Keratinocyte (primary cell): Measurements from ENCODE around the gene TSC22D4.

Experiments
- EZH2 ChIP-seq: IDR thresholded peaks from one replicate; pipeline ENCODE4 v1.6.1; 2012; ENCODE audit warnings: inconsistent platforms, mild to moderate bottlenecking, low read length, moderate library complexity
- TF ChIP-seq, protein P1 (sequence below), 3 experiments: IDR thresholded peaks in 1 of 3; conservative IDR thresholded peaks in 1 of 3; optimal IDR thresholded peaks in 1 of 3; 2 replicates in 2 of 3; 3 replicates in 1 of 3; pipeline versions ENCODE3 to v1.5.1; 2011; ENCODE audit warnings: low read length in 3 of 3, mild to moderate bottlenecking in 3 of 3, moderate library complexity in 2 of 3, control low read depth in 1 of 3, inconsistent platforms in 1 of 3; ENCODE audit not compliant: insufficient read depth in 2 of 3; ENCODE audit errors: extremely low read depth in 1 of 3

DNA sequence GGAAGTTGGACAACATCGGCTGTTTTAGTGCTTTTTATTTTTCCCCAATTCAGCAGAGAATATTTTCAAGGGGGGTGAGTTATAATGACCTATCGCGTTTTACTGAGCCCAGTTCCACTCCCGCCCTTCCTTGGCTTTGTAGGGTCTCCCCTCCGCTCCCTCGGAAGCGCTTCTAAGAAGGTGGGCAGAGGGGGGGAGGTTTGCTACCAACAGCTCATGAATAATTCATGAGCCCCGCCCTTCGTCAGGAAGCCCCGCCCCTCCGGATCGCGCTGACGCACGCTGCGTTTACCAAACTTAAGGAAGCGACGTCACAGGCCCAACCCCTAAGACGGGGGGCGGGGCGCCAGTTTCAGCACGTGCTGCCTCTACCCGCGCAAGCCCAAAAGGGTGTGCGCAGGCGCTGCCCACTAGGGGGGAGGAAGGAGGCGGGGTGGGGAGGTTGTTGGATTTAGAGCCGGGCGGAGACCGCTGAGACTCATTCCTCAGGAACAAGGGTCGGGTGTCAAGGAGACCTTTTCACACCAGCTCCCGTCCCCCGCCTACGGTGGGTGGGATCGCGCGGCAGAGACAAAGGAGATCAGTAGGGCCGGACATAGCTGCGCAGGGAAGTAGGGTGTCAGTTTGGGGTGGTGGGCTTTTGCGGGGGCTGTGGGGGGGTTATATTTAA, 49.9 kb downstream of the TSC22D4 start:
- TF ChIP-seq, protein P1, sequence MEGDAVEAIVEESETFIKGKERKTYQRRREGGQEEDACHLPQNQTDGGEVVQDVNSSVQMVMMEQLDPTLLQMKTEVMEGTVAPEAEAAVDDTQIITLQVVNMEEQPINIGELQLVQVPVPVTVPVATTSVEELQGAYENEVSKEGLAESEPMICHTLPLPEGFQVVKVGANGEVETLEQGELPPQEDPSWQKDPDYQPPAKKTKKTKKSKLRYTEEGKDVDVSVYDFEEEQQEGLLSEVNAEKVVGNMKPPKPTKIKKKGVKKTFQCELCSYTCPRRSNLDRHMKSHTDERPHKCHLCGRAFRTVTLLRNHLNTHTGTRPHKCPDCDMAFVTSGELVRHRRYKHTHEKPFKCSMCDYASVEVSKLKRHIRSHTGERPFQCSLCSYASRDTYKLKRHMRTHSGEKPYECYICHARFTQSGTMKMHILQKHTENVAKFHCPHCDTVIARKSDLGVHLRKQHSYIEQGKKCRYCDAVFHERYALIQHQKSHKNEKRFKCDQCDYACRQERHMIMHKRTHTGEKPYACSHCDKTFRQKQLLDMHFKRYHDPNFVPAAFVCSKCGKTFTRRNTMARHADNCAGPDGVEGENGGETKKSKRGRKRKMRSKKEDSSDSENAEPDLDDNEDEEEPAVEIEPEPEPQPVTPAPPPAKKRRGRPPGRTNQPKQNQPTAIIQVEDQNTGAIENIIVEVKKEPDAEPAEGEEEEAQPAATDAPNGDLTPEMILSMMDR (optimal IDR thresholded peaks at IDR 0.05 in 1 of 3, IDR thresholded peaks at IDR 0.05 in 1 of 3, conservative IDR thresholded peaks at IDR 0.05 in 1 of 3; ENCODE audit: extremely low read depth in 1 of 3, insufficient read depth in 2 of 3, low read length in 3 of 3) = no peak
- TF ChIP-seq EZH2 = no peak
